ENCODE results near the gene BRIP1. TPM values are rescaled to one million over a fixed set of nuclear protein-coding genes. Genes with fewer than 3 reads are reported as not detected.
A peak's percentile ranks its signal among the peaks of the same experiment; 100 is the strongest.

BRIP1 gene
- total and polyA plus RNA-seq, 2 experiments from 2014 or later, result 2.2 to 4.0 TPM

- Histone ChIP-seq H3K4me1 (ENCODE audit: insufficient read depth) (peaks cover 45% of the 10 kb centered on the region), H3K9me2 (ENCODE audit: insufficient read depth) (no peaks in the 10 kb centered on the region), H3K36me3 (ENCODE audit: low read depth) (no peaks in the 10 kb centered on the region), H4K20me1 (ENCODE audit: insufficient read depth) (no peaks in the 10 kb centered on the region), H3K27me3 (replicated peaks; ENCODE audit: insufficient read depth) (no peaks in the 10 kb centered on the region), H2AFZ (no peak overlapping the region), H3K4me2 (ENCODE audit: unreplicated experiment) (no peak overlapping the region), H3K79me2 (ENCODE audit: insufficient read depth) (no peaks in the 10 kb centered on the region), H3K9me3 (ENCODE audit: low read depth) (no peaks in the 10 kb centered on the region), H3F3A (ENCODE audit: insufficient read depth) (peaks cover 24% of the 10 kb centered on the region), H3K9ac (no peak overlapping the region), H3K27ac (no peak overlapping the region), H3K4me3 (no peak overlapping the region)
- no peak for TF ChIP-seq EZH2phosphoT487 (IDR thresholded peaks at IDR 0.05; ENCODE audit: insufficient read depth, low read depth)
- no peak for TF ChIP-seq EZH2 (IDR thresholded peaks at IDR 0.05; ENCODE audit: insufficient read depth, poor library complexity, severe bottlenecking)
- peak; percentile 32 for DNase-seq
- in situ Hi-C loops (cut with MboI), result no loop called here
- 93 to 95% methylated on average over 1 of the region's 1 CpG for WGBS, 2 experiments (ENCODE audit: low coverage in 1 of 2, low lambda C conversion rate in 2 of 2, missing lambda C conversion rate in 2 of 2)
These were observed 56.4 kb downstream of the BRIP1 start for GRCh38 chr17:61806936-61807335.

DNA sequence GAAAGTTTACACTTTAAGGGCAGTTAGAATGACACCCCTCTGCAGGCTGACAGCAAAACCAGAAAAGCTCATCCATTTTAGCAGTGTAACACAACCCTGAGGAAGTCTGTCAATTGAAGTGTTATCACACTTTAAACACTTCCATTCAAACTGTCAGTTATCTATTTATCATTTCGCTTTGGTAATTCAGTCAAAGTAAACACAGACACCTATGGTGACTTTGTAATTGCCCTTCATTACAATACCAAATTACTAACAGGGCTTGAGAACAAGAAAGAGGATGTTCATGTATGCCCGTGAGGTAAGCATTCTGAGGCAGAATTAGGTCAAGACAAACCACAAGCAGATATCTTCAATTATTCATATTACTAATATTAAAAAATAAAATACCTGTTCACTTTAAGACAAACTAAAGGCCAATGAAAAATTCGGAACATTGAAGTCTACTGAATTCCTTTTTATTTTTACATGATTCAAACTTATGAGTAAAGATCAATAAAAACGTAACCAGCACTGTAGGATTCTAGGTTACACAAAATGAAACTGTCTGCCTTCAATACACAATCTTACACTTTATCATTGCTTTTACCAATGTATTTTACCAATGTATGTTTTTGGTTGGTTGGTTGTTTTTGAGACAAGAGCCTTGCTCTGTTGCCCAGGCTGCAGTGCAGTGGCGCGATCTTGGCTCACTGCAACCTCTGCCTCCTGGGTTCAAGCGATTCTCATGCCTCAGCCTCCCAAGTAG is 57.1 kb downstream of the BRIP1 start:
- in situ Hi-C loops (cut with MboI), result no loop called here
- H3K27me3 ChIP-seq (replicated peaks; ENCODE audit: insufficient read depth), result no peaks in the 10 kb centered on the region
- no peak for DNase-seq
- H3K36me3 ChIP-seq (ENCODE audit: low read depth), result no peaks in the 10 kb centered on the region
- no peaks in the 10 kb centered on the region for H3K9me2 ChIP-seq (ENCODE audit: insufficient read depth)
- H4K20me1 ChIP-seq (ENCODE audit: insufficient read depth), result no peaks in the 10 kb centered on the region
- no peak overlapping the region for H3K4me3 ChIP-seq
- H3K4me1 ChIP-seq (ENCODE audit: insufficient read depth), result peaks cover 45% of the 10 kb centered on the region
- no peaks in the 10 kb centered on the region for H3K79me2 ChIP-seq (ENCODE audit: insufficient read depth)
- H3K9ac ChIP-seq, result no peak overlapping the region
- H2AFZ ChIP-seq, result no peak overlapping the region
- peak overlapping the region; percentile 65 for H3K27ac ChIP-seq
- 97 to 99% methylated on average over 7 of the region's 7 CpGs for WGBS, 2 experiments (ENCODE audit: low coverage in 1 of 2, low lambda C conversion rate in 2 of 2, missing lambda C conversion rate in 2 of 2)
- no peaks in the 10 kb centered on the region for H3K9me3 ChIP-seq (ENCODE audit: low read depth)
- TF ChIP-seq EZH2 (IDR thresholded peaks at IDR 0.05; ENCODE audit: insufficient read depth, poor library complexity, severe bottlenecking), result no peak
- no peak for TF ChIP-seq EZH2phosphoT487 (IDR thresholded peaks at IDR 0.05; ENCODE audit: insufficient read depth, low read depth)
- H3K4me2 ChIP-seq (ENCODE audit: unreplicated experiment), result peak overlapping the region; percentile 44
- H3F3A ChIP-seq (ENCODE audit: insufficient read depth), result peaks cover 24% of the 10 kb centered on the region

DNA sequence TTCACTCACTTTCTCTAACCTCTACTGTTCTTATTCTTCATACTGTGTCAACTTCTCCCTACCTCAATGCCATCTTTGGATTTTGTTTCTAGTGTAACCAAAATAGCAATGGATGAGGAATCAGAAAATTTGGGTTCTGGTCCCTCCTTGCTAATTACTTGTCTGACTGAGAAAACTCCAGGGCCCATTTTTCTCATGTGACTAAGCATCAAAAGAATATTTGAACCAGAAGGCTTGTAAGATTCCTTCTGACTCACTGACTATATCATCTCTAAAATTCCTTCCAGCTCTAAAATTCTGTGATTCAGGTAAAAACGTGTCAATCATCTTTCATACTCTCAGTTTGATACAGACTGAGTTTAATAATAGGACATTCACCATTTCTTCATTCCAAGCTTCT is 57.9 kb downstream of the BRIP1 start:
- Histone ChIP-seq H3K9ac (no peak overlapping the region), H2AFZ (peak overlapping the region; percentile 16), H3K4me2 (ENCODE audit: unreplicated experiment) (peak overlapping the region; percentile 44), H3K9me2 (ENCODE audit: insufficient read depth) (no peaks in the 10 kb centered on the region), H4K20me1 (ENCODE audit: insufficient read depth) (no peaks in the 10 kb centered on the region), H3K9me3 (ENCODE audit: low read depth) (no peaks in the 10 kb centered on the region), H3K27ac (peak overlapping the region; percentile 65), H3K4me3 (no peak overlapping the region), H3F3A (ENCODE audit: insufficient read depth) (peaks cover 24% of the 10 kb centered on the region), H3K36me3 (ENCODE audit: low read depth) (no peaks in the 10 kb centered on the region), H3K4me1 (ENCODE audit: insufficient read depth) (peaks cover 40% of the 10 kb centered on the region), H3K27me3 (replicated peaks; ENCODE audit: insufficient read depth) (no peaks in the 10 kb centered on the region), H3K79me2 (ENCODE audit: insufficient read depth) (no peaks in the 10 kb centered on the region)
- TF ChIP-seq EZH2phosphoT487 (IDR thresholded peaks at IDR 0.05; ENCODE audit: insufficient read depth, low read depth) (no peak), EZH2 (IDR thresholded peaks at IDR 0.05; ENCODE audit: insufficient read depth, poor library complexity, severe bottlenecking) (no peak)
- DNase-seq, result peak; percentile 87
- WGBS, 2 experiments (ENCODE audit: low coverage in 1 of 2, low lambda C conversion rate in 2 of 2, missing lambda C conversion rate in 2 of 2), result 10 to 21% methylated on average over 1 of the region's 1 CpG
- in situ Hi-C loops (cut with MboI), result no loop called here

GRCh38 chr17:61803796-61804195 is 59.5 kb downstream of the BRIP1 start:
- WGBS, 2 experiments (ENCODE audit: low coverage in 1 of 2, low lambda C conversion rate in 2 of 2, missing lambda C conversion rate in 2 of 2), result 94 to 98% methylated on average over 1 of the region's 1 CpG
- H3K4me2 ChIP-seq (ENCODE audit: unreplicated experiment), result no peak overlapping the region
- no peak overlapping the region for H3K4me3 ChIP-seq
- peaks cover 27% of the 10 kb centered on the region for H3K4me1 ChIP-seq (ENCODE audit: insufficient read depth)
- no peaks in the 10 kb centered on the region for H3K36me3 ChIP-seq (ENCODE audit: low read depth)
- H3K9ac ChIP-seq, result no peak overlapping the region
- H3F3A ChIP-seq (ENCODE audit: insufficient read depth), result peaks cover 19% of the 10 kb centered on the region
- H3K9me3 ChIP-seq (ENCODE audit: low read depth), result no peaks in the 10 kb centered on the region
- H4K20me1 ChIP-seq (ENCODE audit: insufficient read depth), result no peaks in the 10 kb centered on the region
- in situ Hi-C loops (cut with MboI), result no loop called here
- H3K9me2 ChIP-seq (ENCODE audit: insufficient read depth), result no peaks in the 10 kb centered on the region
- no peak for TF ChIP-seq EZH2 (IDR thresholded peaks at IDR 0.05; ENCODE audit: insufficient read depth, poor library complexity, severe bottlenecking)
- TF ChIP-seq EZH2phosphoT487 (IDR thresholded peaks at IDR 0.05; ENCODE audit: insufficient read depth, low read depth), result no peak
- no peaks in the 10 kb centered on the region for H3K27me3 ChIP-seq (replicated peaks; ENCODE audit: insufficient read depth)
- DNase-seq, result no peak
- H3K79me2 ChIP-seq (ENCODE audit: insufficient read depth), result no peaks in the 10 kb centered on the region
- H3K27ac ChIP-seq, result no peak overlapping the region
- H2AFZ ChIP-seq, result no peak overlapping the region

Data from GM23248 (cell line).